ENCODE measurements around the gene DYNLRB2.

The DYNLRB2 gene

DNA sequence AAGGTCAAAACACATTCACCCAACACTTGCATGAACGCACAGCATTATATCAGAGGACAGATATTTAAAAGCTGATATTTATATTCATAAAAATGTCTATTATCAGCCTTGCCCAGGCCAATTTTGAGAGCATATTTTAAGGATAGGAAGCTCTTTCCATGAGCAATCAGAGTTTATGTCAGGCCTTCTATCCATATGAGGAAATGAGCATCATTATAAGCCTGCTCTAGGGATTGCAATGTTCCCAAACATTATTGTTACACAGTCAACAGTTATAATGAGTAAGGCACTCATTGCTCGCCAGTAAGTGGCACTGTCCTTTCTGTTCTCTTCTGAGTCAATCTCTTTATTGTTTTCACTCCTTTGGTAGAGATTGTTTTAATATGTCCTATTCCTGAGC is 37.7 kb upstream of the DYNLRB2 start:
- Histone ChIP-seq H3K36me3 (ENCODE audit: insufficient read depth, low read length) (no peaks in the 10 kb centered on the region), H3K9ac (ENCODE audit: low read depth, low read length, poor library complexity, severe bottlenecking) (no peak overlapping the region), H3K4me1 (ENCODE audit: insufficient read depth, low read length, poor library complexity, severe bottlenecking) (peaks cover 21% of the 10 kb centered on the region), H3K4me2 (ENCODE audit: low read depth, low read length, poor library complexity, severe bottlenecking) (no peak overlapping the region), H3K4me3 (ENCODE audit: low read length, poor library complexity, severe bottlenecking) (no peak overlapping the region), H2AFZ (ENCODE audit: low read length) (no peak overlapping the region), H3K79me2 (ENCODE audit: insufficient read depth, low read length) (no peaks in the 10 kb centered on the region), H3K27me3 (ENCODE audit: insufficient read depth, low read length, poor library complexity, severe bottlenecking) (no peaks in the 10 kb centered on the region), H3K9me3 (ENCODE audit: insufficient read depth, low read depth, low read length) (peaks cover 7% of the 10 kb centered on the region; the same call in 1 of the 2 replicates), H4K20me1 (ENCODE audit: insufficient read depth, low read length, poor library complexity, severe bottlenecking) (no peaks in the 10 kb centered on the region), H3K9me2 (replicated peaks; ENCODE audit: low read depth, low read length) (no peaks in the 10 kb centered on the region), H3F3A (ENCODE audit: low read depth) (no peaks in the 10 kb centered on the region)
- TF ChIP-seq EZH2phosphoT487 (IDR thresholded peaks at IDR 0.05; ENCODE audit: borderline replicate concordance), result no peak
- TF ChIP-seq, protein P1, sequence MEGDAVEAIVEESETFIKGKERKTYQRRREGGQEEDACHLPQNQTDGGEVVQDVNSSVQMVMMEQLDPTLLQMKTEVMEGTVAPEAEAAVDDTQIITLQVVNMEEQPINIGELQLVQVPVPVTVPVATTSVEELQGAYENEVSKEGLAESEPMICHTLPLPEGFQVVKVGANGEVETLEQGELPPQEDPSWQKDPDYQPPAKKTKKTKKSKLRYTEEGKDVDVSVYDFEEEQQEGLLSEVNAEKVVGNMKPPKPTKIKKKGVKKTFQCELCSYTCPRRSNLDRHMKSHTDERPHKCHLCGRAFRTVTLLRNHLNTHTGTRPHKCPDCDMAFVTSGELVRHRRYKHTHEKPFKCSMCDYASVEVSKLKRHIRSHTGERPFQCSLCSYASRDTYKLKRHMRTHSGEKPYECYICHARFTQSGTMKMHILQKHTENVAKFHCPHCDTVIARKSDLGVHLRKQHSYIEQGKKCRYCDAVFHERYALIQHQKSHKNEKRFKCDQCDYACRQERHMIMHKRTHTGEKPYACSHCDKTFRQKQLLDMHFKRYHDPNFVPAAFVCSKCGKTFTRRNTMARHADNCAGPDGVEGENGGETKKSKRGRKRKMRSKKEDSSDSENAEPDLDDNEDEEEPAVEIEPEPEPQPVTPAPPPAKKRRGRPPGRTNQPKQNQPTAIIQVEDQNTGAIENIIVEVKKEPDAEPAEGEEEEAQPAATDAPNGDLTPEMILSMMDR (conservative IDR thresholded peaks at IDR 0.05; ENCODE audit: low read length), result no peak

DNA sequence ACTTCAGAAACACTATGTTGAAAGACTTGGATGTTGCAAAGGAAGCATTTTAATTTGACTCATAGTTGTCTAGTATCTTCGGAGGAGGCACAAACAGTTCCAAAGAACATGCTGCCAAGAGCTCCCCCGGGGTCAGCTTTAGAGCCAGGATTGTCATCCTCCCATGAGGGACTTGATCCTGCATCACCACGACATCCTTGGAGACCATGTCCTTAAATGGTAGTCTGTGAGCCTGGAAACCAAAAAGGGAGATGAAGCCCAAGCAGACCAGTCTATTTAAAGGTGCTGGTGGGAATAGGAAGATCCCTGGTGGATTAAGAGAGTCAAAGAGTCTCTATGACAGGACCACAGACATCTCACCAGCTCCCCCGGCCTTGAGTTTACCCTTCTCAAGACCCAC is 33.3 kb upstream of the DYNLRB2 start:
- H3K4me3 ChIP-seq (ENCODE audit: low read length, poor library complexity, severe bottlenecking), result no peak overlapping the region
- no peak overlapping the region for H3K9ac ChIP-seq (ENCODE audit: low read depth, low read length, poor library complexity, severe bottlenecking)
- TF ChIP-seq, protein P1 (conservative IDR thresholded peaks at IDR 0.05; ENCODE audit: low read length), result no peak
- TF ChIP-seq EZH2phosphoT487 (IDR thresholded peaks at IDR 0.05; ENCODE audit: borderline replicate concordance), result no peak
- no peaks in the 10 kb centered on the region for H3K27me3 ChIP-seq (ENCODE audit: insufficient read depth, low read length, poor library complexity, severe bottlenecking)
- H3K9me2 ChIP-seq (replicated peaks; ENCODE audit: low read depth, low read length), result no peaks in the 10 kb centered on the region
- no peak overlapping the region for H2AFZ ChIP-seq (ENCODE audit: low read length)
- H4K20me1 ChIP-seq (ENCODE audit: insufficient read depth, low read length, poor library complexity, severe bottlenecking), result no peaks in the 10 kb centered on the region
- peaks cover 4% of the 10 kb centered on the region for H3K4me1 ChIP-seq (ENCODE audit: insufficient read depth, low read length, poor library complexity, severe bottlenecking)
- H3K9me3 ChIP-seq (ENCODE audit: insufficient read depth, low read depth, low read length), result no peaks in the 10 kb centered on the region
- H3K4me2 ChIP-seq (ENCODE audit: low read depth, low read length, poor library complexity, severe bottlenecking), result no peak overlapping the region
- H3K36me3 ChIP-seq (ENCODE audit: insufficient read depth, low read length), result no peaks in the 10 kb centered on the region
- H3F3A ChIP-seq (ENCODE audit: low read depth), result no peaks in the 10 kb centered on the region
- no peaks in the 10 kb centered on the region for H3K79me2 ChIP-seq (ENCODE audit: insufficient read depth, low read length)

DNA sequence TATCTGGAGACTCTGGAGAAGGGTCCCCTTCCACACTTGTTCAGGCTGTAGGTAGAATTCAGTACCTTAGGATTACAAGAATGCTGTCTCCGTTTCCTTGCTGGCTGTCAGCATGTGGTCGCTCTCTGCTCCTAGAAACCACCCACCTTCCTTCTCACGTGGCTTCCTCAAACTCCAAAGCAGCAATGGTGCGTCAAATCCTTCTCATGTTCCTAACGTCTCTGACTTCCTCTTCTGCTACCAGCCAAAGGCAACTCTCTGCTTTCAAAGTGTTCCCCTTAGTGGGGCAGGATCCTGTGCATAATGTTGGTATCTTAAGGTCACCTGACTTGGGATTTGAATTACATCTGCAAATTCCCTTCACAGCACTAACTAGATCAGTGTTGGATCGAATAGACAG is 30.9 kb upstream of the DYNLRB2 start:
- Histone ChIP-seq H3K4me3 (ENCODE audit: low read length, poor library complexity, severe bottlenecking) (no peak overlapping the region), H3K4me2 (ENCODE audit: low read depth, low read length, poor library complexity, severe bottlenecking) (no peak overlapping the region), H3K9ac (ENCODE audit: low read depth, low read length, poor library complexity, severe bottlenecking) (no peak overlapping the region), H3K36me3 (ENCODE audit: insufficient read depth, low read length) (no peaks in the 10 kb centered on the region), H3K27me3 (ENCODE audit: insufficient read depth, low read length, poor library complexity, severe bottlenecking) (no peaks in the 10 kb centered on the region), H3F3A (ENCODE audit: low read depth) (no peaks in the 10 kb centered on the region), H3K9me3 (ENCODE audit: insufficient read depth, low read depth, low read length) (no peaks in the 10 kb centered on the region), H3K79me2 (ENCODE audit: insufficient read depth, low read length) (no peaks in the 10 kb centered on the region), H3K4me1 (ENCODE audit: insufficient read depth, low read length, poor library complexity, severe bottlenecking) (peaks cover 4% of the 10 kb centered on the region), H3K9me2 (replicated peaks; ENCODE audit: low read depth, low read length) (no peaks in the 10 kb centered on the region), H4K20me1 (ENCODE audit: insufficient read depth, low read length, poor library complexity, severe bottlenecking) (no peaks in the 10 kb centered on the region), H2AFZ (ENCODE audit: low read length) (no peak overlapping the region)
- TF ChIP-seq, protein P1 (conservative IDR thresholded peaks at IDR 0.05; ENCODE audit: low read length), result no peak
- no peak for TF ChIP-seq EZH2phosphoT487 (IDR thresholded peaks at IDR 0.05; ENCODE audit: borderline replicate concordance)
